Right ventricle myocardium inferior (tissue), 1 donor: Measurements from ENCODE around the gene IL17B. TPM values are rescaled to one million over a fixed set of nuclear protein-coding genes. Genes with fewer than 3 reads are reported as not detected.

Source experiments
- ATAC-seq: fragments of 200-7000 bp; cut with Tn5 transposase; one replicate; pipeline ENCODE4 v1.9.1; 2020; ENCODE audit warnings: mild to moderate bottlenecking, moderate library complexity
- DNase-seq: peaks from one replicate; pipeline ENCODE4 v3.0.0; 2021; ENCODE audit errors: missing footprints
- intact Hi-C: fragments of 100-400 bp; cut with DNase I; formaldehyde crosslinking; loops from one replicate; pipeline ENCODE4 v1.11.0; 2022
- total RNA-seq: library from RNA; stranded (reverse); fragmentation: NEBNext Ultra II Directional; extraction: Animal tissue kit (Norgen Biotek cat#: 25700); gene quantifications from one replicate; pipeline ENCODE4 v1.2.1, GENCODE V29; 2021
- donor health status: DM: no; HTN: yes; CAD: no; lungs with severe emphysema.

Gene IL17B
- total RNA-seq, 1 donor from 2014 or later = not detected

- ATAC-seq (peak; percentile 48), DNase-seq (no peak)
- intact Hi-C loops = loop anchor here (5.0 kb wide), 1 partner anchor 50 kb away; no protein-coding TSS in a partner anchor
These were observed 11.7 kb downstream of the IL17B start for GRCh38 chr5:149367249-149367971.

GRCh38 chr5:149366169-149366729 lies 12.8 kb downstream of the IL17B start:
- intact Hi-C loops = loop anchor here (5.0 kb wide), 1 partner anchor 49 kb away; no protein-coding TSS in a partner anchor
- no peak for ATAC-seq
- no peak for DNase-seq

- DNase-seq (no peak), ATAC-seq (no peak)
- intact Hi-C loops = loop anchor here (5.0 kb wide), 1 partner anchor 48 kb away; no protein-coding TSS in a partner anchor
These were observed 13.7 kb downstream of the IL17B start for GRCh38 chr5:149365418-149365817.

DNA sequence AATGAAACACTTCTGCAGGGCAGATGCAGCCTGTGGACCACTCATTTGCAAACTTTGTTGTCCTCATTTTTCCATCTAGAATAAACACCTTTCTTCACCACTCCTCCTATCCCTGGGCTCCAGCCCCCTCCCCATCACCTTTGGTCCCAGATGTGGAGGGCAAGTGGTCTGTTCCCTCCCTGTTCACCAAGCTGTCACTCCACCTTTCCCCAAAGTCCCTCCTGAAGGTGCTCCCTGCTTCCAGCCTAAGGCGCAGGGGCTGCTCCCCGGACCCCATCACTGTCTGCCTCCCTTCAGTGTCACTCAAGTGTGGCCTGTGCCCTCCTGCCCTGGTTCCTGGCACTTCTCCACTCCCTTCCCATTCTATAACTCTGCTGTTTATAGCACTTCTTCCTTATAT lies 14.4 kb downstream of the IL17B start:
- ATAC-seq (no peak), DNase-seq (no peak)
- intact Hi-C loops = loop anchor here (5.0 kb wide), 1 partner anchor 47 kb away; no protein-coding TSS in a partner anchor

GRCh38 chr5:149363936-149364335 lies 15.2 kb downstream of the IL17B start:
- intact Hi-C loops = no loop called here
- no peak for DNase-seq
- ATAC-seq = no peak

DNA sequence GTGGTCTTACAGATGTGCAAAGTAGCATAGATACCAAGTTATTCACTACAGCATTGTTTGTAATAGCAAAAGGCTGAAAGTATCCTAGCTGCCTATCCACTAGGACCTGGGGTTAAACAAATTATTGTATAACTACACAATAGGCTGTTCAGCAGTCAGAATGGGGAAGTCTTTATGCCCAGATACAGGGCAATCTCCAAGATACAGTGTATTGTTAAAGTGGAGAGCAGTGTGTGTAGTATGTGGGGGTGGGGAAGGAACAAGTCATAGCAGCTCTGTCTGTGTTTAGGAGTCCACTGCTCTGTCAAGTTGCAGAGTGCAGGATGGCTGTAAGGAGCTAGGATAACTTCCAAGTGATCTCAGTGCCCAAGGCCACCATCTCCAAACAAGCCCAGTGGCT lies 15.7 kb downstream of the IL17B start:
- ATAC-seq (no peak), DNase-seq (no peak)
- intact Hi-C loops = no loop called here

DNA sequence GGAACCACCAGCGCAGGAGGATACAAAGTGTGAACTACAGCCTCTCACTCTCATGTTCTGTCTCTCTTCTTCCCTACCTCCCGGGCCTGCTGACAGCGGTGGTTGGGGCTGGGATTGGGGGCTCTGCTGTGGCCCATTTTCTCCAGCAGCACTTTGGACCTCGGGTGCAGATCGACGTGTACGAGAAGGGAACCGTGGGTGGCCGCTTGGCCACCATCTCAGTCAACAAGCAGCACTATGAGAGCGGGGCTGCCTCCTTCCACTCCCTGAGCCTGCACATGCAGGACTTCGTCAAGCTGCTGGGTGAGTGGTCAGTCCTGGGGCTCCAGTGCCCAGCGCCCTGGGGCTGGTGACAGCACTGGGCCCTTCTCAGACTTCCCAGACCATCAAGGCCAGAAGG lies 16.6 kb downstream of the IL17B start:
- intact Hi-C loops = no loop called here
- no peak for ATAC-seq
- no peak for DNase-seq

DNA sequence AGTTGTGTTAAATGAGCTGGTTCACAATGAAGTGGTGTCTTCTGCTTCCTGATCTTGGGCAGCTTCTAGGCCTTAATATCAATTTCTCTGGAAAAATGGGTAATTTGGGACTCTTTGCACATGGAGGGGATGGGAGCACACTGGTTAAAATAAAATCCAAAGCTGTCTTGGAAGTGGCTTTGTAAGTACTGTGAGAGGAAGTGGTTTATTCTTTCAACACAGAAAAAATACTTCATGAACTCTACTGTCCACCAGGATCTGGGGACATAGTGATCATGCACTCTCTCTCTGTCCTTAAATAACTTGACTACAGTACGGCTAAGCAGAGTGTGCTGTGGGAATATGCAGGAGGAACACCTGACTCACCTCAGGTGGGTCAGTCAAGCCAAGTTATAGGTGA lies 18.8 kb downstream of the IL17B start:
- intact Hi-C loops = no loop called here
- no peak for ATAC-seq

GRCh38 chr5:149358868-149359495 lies 20.1 kb downstream of the IL17B start:
- DNase-seq = no peak
- ATAC-seq = no peak
- intact Hi-C loops = no loop called here

More for the DNA sequence above, 18.8 kb downstream of the IL17B start:
- DNase-seq = no peak

DNA sequence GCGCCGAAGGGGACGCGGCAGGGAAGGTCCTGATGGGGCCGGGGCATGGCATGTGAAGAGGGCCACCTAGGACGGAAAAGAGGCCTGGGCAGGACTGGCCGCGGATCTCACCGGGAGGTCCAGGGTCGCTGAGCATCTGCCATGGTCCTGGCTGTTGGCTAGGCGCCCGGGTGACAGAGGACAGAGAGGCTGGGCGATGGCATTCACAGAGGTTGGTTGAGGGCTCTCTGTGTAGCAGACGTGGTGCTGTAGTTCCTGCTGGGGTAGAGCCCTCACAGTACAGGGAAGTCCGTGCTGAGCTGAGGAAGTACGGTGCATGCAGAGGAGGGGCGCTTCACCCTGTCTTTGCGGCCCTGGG lies 20.8 kb downstream of the IL17B start:
- peak; percentile 49 for ATAC-seq
- DNase-seq = peak; percentile 75
- intact Hi-C loops = no loop called here

GRCh38 chr5:149357370-149358293 lies 21.5 kb downstream of the IL17B start, which contains the start of gene PCYOX1L:
PCYOX1L (plus strand) TSS chr5:149358046; CDS start chr5:149358069, 23 bp downstream.
- ATAC-seq (peak; percentile 99), DNase-seq (peak; percentile 99)
- intact Hi-C loops = no loop called here

GRCh38 chr5:149356391-149356790 lies 22.7 kb downstream of the IL17B start:
- DNase-seq = no peak
- ATAC-seq = no peak
- intact Hi-C loops = no loop called here

GRCh38 chr5:149355688-149356087 lies 23.4 kb downstream of the IL17B start:
- intact Hi-C loops = no loop called here
- ATAC-seq (no peak), DNase-seq (no peak)

DNA sequence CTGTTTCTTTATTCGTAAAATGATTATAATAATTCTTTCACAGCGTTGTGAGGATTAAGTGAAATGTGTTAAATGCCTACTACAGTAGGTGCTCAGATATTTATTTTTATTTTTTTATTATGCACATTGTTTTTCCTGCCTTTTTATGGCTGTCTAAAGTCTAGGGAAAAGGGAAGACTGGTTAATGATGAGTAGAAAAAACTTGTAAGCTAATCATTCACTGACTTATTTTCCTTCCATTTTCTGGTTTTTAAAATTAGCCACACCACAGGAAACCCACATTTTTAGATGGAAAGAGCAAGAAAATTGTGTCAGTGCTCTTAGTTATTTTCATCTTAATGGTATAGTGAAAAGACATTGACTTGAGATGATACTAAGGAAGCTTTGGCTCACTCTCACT lies 25.2 kb downstream of the IL17B start:
- intact Hi-C loops = no loop called here
- no peak for DNase-seq
- no peak for ATAC-seq

DNA sequence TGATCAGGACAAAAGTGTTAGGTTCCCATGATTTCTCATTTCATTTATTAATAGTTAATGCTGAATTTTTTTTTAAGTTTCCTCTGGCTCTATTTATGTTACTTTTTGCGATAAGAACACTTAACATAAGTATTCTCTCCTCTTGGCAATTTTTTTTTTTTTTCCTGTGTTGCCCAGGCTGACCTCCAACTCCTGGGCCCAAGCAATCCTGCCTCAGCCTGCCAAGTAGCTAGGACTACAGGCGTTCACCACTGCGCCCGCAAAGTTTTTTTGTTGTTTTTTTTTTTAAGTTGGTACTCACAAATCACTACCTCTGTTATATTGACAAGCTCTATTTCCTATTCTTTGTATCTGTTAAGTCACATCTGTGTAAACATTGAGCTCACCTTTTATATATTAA lies 26.9 kb downstream of the IL17B start:
- DNase-seq (no peak), ATAC-seq (peak; percentile 45)
- intact Hi-C loops = no loop called here

- no peak for ATAC-seq
- intact Hi-C loops = loop anchor here (5.0 kb wide), 1 partner anchor 47 kb away; no protein-coding TSS in a partner anchor
- DNase-seq = no peak
These were observed 29.7 kb downstream of the IL17B start for GRCh38 chr5:149349382-149349781.

GRCh38 chr5:149348518-149348917 lies 30.6 kb downstream of the IL17B start:
- DNase-seq = no peak
- intact Hi-C loops = loop anchor here (5.0 kb wide), 1 partner anchor 46 kb away; no protein-coding TSS in a partner anchor
- no peak for ATAC-seq

DNA sequence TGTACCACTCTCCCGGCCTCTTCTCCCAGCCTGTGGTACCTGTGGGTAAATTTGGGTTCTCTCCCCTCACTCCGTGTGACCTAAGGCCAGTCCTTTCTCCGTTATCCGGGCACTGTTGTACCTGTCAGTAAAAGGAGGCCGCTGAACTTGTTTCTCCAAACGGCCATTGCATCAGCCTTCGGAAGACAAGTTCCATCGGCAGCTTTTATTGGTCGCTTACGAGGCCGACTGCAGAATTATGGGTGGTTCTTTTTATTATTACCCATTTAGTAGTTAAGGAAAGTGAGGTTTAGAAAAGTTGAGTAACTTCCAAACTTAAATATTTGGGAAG lies 33.2 kb downstream of the IL17B start:
- DNase-seq (no peak), ATAC-seq (no peak)
- intact Hi-C loops = loop anchor here (5.0 kb wide), 1 partner anchor 44 kb away; no protein-coding TSS in a partner anchor
